Ovary (tissue), 3 donors: ENCODE results near the gene JAGN1.

Source experiments
- EP300 ChIP-seq: sonication (generic); formaldehyde crosslinking; IDR thresholded peaks from one replicate; pipeline ENCODE4 v1.6.1; 2017; ENCODE audit warnings: antibody characterized with exemption
- POLR2A ChIP-seq: fragments of 450-650 bp; IDR thresholded peaks from one replicate; pipeline ENCODE4 v1.6.1; 2017; ENCODE audit warnings: antibody characterized with exemption, mild to moderate bottlenecking, moderate library complexity
- TF ChIP-seq, protein P1 (sequence below), 3 donors: fragments of 450-650 bp in 2 of 3; fragments of 200-600 bp in 1 of 3; IDR thresholded peaks; one replicate each; pipeline versions ENCODE4 v1.5.1 to v1.8.0; 2016 to 2022; ENCODE audit warnings: antibody characterized with exemption in 3 of 3, mild to moderate bottlenecking in 1 of 3
- donor health status: DM: no; HTN: no; CAD: no.

GRCh38 chr3:9932843-9933560, 42.6 kb downstream of the JAGN1 start:
- TF ChIP-seq, protein P1, sequence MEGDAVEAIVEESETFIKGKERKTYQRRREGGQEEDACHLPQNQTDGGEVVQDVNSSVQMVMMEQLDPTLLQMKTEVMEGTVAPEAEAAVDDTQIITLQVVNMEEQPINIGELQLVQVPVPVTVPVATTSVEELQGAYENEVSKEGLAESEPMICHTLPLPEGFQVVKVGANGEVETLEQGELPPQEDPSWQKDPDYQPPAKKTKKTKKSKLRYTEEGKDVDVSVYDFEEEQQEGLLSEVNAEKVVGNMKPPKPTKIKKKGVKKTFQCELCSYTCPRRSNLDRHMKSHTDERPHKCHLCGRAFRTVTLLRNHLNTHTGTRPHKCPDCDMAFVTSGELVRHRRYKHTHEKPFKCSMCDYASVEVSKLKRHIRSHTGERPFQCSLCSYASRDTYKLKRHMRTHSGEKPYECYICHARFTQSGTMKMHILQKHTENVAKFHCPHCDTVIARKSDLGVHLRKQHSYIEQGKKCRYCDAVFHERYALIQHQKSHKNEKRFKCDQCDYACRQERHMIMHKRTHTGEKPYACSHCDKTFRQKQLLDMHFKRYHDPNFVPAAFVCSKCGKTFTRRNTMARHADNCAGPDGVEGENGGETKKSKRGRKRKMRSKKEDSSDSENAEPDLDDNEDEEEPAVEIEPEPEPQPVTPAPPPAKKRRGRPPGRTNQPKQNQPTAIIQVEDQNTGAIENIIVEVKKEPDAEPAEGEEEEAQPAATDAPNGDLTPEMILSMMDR (IDR thresholded peaks at IDR 0.05), result peak in 2 of 3 donors; percentile 83 to 90
- no peak for TF ChIP-seq EP300
- no peak for TF ChIP-seq POLR2A
